GM23338 (cell line): Measurements from ENCODE around the gene LNX2.

ENCODE experiments used
- CREB1 ChIP-seq: fragments of 250-450 bp; sonication (Bioruptor Pico); IDR thresholded peaks from 2 replicates; pipeline ENCODE4 v1.5.0; 2020; ENCODE audit warnings: low read depth, mild to moderate bottlenecking, moderate library complexity
- EZH2 ChIP-seq: fragments of 200-600 bp; sonication (generic); IDR thresholded peaks from one replicate; pipeline ENCODE4 v1.8.0; 2017; ENCODE audit warnings: antibody characterized with exemption, mild to moderate bottlenecking, low read depth; ENCODE audit not compliant: unreplicated experiment
- JUNB ChIP-seq: IDR thresholded peaks from one replicate; pipeline ENCODE4 v1.6.1; 2016; ENCODE audit warnings: antibody characterized with exemption; ENCODE audit not compliant: unreplicated experiment
- NANOG ChIP-seq: IDR thresholded peaks from 2 replicates; pipeline ENCODE4 v1.6.1; 2016; ENCODE audit warnings: antibody characterized with exemption, borderline replicate concordance
- POLR2AphosphoS5 ChIP-seq: IDR thresholded peaks from 2 replicates; pipeline ENCODE4 v1.6.1; 2016; ENCODE audit warnings: antibody characterized with exemption, low read depth
- STAT1 ChIP-seq: IDR thresholded peaks from one replicate; pipeline ENCODE4 v1.6.1; 2016; ENCODE audit warnings: antibody characterized with exemption; ENCODE audit not compliant: unreplicated experiment
- TF ChIP-seq, protein P1 (sequence below), 2 experiments: fragments of 200-600 bp in 1 of 2; sonication (generic) in 1 of 2; conservative IDR thresholded peaks; 2 replicates each; pipeline versions ENCODE4 v1.5.1 to v1.6.1; 2016 to 2017; ENCODE audit warnings: antibody characterized with exemption in 2 of 2, low read depth in 2 of 2, mild to moderate bottlenecking in 2 of 2, moderate library complexity in 1 of 2
- TF ChIP-seq, protein P2 (sequence below): IDR thresholded peaks from one replicate; pipeline ENCODE4 v1.6.1; 2018; ENCODE audit warnings: antibody characterized with exemption; ENCODE audit not compliant: unreplicated experiment

DNA sequence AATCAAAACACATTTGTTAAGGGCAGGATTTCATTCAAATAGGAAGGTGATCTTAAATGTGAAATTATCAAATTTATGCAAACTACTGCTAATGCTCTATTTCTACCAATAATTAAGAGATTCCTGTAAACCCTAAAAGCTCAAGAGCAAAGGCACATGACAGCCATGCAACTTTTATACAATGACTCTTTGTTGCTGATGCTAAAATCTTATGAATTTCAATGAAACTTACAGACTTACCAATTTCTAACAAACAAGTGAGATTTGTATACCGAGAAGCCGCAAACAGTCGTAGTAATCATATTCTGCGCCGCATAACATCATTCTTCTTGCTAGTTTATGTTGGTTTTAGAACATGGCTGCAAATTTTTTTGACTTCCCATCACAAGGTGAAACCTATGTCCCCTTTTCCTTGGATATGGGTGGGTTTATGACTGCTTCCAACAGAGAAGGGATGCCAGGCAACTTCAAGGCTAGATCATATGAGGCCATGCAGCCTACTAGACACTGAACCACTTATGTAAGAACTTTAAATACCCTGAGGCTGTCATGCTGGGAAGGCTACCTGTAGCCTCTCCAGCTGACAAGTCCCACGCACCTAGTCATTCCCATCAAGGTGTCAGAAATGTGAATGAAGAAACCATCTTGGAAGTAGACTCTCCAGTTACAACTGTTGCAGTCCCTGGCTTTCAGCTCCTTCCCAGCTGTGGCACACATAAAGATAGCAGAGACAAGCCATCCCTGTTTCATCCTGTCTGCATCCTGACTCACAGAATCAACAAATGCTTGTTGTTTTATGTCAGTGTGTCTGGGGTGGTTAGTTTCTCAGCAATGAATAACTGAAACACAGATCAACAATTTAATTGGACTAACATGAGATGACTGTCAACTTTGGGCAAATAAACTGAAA lies 42.0 kb downstream of the LNX2 start:
- TF ChIP-seq CREB1 (CRISPR knock-in tag) = no peak
- TF ChIP-seq, protein P1, sequence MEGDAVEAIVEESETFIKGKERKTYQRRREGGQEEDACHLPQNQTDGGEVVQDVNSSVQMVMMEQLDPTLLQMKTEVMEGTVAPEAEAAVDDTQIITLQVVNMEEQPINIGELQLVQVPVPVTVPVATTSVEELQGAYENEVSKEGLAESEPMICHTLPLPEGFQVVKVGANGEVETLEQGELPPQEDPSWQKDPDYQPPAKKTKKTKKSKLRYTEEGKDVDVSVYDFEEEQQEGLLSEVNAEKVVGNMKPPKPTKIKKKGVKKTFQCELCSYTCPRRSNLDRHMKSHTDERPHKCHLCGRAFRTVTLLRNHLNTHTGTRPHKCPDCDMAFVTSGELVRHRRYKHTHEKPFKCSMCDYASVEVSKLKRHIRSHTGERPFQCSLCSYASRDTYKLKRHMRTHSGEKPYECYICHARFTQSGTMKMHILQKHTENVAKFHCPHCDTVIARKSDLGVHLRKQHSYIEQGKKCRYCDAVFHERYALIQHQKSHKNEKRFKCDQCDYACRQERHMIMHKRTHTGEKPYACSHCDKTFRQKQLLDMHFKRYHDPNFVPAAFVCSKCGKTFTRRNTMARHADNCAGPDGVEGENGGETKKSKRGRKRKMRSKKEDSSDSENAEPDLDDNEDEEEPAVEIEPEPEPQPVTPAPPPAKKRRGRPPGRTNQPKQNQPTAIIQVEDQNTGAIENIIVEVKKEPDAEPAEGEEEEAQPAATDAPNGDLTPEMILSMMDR (conservative IDR thresholded peaks at IDR 0.05; ENCODE audit: low read depth in 2 of 2) = no peak
- TF ChIP-seq, protein P2, sequence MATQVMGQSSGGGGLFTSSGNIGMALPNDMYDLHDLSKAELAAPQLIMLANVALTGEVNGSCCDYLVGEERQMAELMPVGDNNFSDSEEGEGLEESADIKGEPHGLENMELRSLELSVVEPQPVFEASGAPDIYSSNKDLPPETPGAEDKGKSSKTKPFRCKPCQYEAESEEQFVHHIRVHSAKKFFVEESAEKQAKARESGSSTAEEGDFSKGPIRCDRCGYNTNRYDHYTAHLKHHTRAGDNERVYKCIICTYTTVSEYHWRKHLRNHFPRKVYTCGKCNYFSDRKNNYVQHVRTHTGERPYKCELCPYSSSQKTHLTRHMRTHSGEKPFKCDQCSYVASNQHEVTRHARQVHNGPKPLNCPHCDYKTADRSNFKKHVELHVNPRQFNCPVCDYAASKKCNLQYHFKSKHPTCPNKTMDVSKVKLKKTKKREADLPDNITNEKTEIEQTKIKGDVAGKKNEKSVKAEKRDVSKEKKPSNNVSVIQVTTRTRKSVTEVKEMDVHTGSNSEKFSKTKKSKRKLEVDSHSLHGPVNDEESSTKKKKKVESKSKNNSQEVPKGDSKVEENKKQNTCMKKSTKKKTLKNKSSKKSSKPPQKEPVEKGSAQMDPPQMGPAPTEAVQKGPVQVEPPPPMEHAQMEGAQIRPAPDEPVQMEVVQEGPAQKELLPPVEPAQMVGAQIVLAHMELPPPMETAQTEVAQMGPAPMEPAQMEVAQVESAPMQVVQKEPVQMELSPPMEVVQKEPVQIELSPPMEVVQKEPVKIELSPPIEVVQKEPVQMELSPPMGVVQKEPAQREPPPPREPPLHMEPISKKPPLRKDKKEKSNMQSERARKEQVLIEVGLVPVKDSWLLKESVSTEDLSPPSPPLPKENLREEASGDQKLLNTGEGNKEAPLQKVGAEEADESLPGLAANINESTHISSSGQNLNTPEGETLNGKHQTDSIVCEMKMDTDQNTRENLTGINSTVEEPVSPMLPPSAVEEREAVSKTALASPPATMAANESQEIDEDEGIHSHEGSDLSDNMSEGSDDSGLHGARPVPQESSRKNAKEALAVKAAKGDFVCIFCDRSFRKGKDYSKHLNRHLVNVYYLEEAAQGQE = no peak
- TF ChIP-seq EZH2 = no peak
- TF ChIP-seq JUNB = no peak
- TF ChIP-seq POLR2AphosphoS5 = no peak
- no peak for TF ChIP-seq NANOG
- no peak for TF ChIP-seq STAT1
